HL-60 (cell line): ENCODE results near the gene TEKT3.

Experiments used
- GABPA ChIP-seq: IDR thresholded peaks from 2 replicates; pipeline ENCODE4 v1.6.1; 2012; ENCODE audit warnings: low read depth
- POLR2AphosphoS5 ChIP-seq: IDR thresholded peaks from 2 replicates; pipeline ENCODE4 v1.6.1; 2012; ENCODE audit warnings: low read depth
- SPI1 ChIP-seq: IDR thresholded peaks from 2 replicates; pipeline ENCODE4 v1.6.1; 2012; ENCODE audit warnings: low read depth, mild to moderate bottlenecking, borderline replicate concordance
- TF ChIP-seq, protein P1 (sequence below): IDR thresholded peaks from one replicate; pipeline ENCODE4 v1.5.1; 2011; ENCODE audit warnings: low read length, control low read depth, inconsistent platforms; ENCODE audit not compliant: insufficient read depth
- TF ChIP-seq, protein P2 (sequence below): IDR thresholded peaks from 2 replicates; pipeline ENCODE4 v1.6.1; 2012; ENCODE audit warnings: low read depth; ENCODE audit not compliant: insufficient replicate concordance

DNA sequence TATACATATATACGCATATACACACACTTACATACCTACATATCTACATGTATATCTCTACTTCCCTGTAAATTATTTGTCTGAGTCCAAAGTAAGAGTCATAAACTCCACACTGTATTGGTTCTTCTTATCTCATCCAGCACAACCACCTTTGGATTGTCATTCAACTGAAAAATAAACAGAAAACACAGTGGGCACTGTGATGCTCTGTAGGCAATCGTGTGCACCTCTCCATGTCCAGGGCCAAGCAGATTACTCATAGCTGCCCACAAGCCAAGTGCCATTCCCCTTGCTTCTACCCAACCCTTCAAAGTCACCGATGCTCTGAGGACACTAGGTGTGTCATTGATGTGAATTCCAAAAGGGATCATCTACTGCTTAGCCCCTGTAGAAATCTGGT lies 12.9 kb upstream of the TEKT3 start:
- TF ChIP-seq, protein P1, sequence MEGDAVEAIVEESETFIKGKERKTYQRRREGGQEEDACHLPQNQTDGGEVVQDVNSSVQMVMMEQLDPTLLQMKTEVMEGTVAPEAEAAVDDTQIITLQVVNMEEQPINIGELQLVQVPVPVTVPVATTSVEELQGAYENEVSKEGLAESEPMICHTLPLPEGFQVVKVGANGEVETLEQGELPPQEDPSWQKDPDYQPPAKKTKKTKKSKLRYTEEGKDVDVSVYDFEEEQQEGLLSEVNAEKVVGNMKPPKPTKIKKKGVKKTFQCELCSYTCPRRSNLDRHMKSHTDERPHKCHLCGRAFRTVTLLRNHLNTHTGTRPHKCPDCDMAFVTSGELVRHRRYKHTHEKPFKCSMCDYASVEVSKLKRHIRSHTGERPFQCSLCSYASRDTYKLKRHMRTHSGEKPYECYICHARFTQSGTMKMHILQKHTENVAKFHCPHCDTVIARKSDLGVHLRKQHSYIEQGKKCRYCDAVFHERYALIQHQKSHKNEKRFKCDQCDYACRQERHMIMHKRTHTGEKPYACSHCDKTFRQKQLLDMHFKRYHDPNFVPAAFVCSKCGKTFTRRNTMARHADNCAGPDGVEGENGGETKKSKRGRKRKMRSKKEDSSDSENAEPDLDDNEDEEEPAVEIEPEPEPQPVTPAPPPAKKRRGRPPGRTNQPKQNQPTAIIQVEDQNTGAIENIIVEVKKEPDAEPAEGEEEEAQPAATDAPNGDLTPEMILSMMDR = no peak
- TF ChIP-seq POLR2AphosphoS5 (no peak), GABPA (no peak), SPI1 (no peak)
- TF ChIP-seq, protein P2, sequence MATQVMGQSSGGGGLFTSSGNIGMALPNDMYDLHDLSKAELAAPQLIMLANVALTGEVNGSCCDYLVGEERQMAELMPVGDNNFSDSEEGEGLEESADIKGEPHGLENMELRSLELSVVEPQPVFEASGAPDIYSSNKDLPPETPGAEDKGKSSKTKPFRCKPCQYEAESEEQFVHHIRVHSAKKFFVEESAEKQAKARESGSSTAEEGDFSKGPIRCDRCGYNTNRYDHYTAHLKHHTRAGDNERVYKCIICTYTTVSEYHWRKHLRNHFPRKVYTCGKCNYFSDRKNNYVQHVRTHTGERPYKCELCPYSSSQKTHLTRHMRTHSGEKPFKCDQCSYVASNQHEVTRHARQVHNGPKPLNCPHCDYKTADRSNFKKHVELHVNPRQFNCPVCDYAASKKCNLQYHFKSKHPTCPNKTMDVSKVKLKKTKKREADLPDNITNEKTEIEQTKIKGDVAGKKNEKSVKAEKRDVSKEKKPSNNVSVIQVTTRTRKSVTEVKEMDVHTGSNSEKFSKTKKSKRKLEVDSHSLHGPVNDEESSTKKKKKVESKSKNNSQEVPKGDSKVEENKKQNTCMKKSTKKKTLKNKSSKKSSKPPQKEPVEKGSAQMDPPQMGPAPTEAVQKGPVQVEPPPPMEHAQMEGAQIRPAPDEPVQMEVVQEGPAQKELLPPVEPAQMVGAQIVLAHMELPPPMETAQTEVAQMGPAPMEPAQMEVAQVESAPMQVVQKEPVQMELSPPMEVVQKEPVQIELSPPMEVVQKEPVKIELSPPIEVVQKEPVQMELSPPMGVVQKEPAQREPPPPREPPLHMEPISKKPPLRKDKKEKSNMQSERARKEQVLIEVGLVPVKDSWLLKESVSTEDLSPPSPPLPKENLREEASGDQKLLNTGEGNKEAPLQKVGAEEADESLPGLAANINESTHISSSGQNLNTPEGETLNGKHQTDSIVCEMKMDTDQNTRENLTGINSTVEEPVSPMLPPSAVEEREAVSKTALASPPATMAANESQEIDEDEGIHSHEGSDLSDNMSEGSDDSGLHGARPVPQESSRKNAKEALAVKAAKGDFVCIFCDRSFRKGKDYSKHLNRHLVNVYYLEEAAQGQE = no peak
